ENCODE results near the gene ITGAL. TPM values are rescaled to one million over a fixed set of nuclear protein-coding genes. Genes with fewer than 3 reads are reported as not detected.

The ITGAL gene
- total RNA-seq, 1 donor from 2014 or later: not detected

DNA sequence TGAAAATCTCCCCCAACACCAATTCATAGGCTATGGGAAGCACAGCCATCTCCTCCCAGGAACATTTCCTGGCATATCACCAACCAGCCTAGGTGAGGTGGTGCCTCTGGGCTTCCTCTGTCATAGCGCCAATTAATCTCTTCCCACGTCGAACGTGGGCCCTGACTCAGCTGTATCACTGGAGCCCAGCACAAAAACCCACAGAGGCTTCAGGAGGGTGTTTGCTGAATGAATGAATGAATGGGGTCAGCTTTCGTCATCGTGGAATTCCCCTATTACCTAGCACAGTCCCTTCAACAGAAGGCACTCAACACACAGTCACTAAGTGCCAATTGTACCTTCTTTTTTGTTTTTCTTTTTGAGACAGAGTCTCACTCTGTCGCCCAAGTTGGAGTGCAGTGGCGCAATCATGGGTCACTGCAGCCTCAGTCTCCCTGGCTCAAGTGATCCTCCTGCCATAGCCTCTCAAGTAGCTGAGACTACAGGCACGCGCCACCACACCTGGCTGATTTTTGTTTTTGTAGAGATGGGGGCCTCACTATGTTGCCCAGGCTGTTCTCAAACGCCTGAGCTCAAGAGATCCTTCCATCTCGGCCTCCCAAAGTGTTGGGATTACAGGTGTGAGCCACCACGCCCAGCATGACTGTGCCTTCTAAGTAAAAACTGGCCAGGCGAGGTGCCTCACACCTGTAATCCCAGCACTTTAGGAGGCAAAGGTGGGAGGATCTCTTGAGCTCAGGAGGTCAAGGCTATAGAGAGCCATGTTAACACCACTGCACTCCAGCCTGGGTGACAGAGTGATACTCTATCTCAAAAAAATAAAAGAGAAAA lies 94.8 kb downstream of the ITGAL start:
- DNase-seq (ENCODE audit: low read depth): peak; percentile 69

DNA sequence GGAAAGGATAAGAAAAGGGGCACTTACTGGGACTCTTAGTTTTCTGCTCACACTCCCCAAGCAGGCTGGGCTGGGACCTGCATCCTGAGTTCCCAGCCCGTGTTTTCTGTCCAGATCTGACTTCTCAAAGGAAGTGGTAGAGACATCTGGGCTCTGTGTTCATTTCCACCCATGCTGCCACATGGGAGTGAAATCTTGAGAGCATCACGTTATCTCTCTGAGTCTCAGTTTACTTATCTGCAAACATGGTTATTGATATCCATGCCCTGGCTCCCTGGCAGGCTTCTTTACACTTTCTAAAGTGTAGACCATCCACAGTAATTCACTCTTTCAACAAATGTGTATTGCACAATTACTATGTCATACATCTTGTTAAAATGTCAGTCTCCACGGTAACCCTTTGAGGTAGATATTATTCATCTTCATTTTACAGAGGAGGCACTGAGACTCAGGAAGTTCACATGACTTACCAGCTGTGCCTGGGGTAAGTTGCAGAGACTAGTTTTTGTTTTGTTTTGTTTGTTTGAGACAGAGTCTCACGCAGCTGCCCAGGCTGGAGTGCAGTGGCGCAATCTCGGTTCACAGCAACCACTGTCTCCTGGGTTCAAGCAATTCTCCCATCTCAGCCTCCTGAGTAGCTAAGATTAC lies 95.6 kb downstream of the ITGAL start:
- peak; percentile 82 for DNase-seq (ENCODE audit: low read depth)

DNA sequence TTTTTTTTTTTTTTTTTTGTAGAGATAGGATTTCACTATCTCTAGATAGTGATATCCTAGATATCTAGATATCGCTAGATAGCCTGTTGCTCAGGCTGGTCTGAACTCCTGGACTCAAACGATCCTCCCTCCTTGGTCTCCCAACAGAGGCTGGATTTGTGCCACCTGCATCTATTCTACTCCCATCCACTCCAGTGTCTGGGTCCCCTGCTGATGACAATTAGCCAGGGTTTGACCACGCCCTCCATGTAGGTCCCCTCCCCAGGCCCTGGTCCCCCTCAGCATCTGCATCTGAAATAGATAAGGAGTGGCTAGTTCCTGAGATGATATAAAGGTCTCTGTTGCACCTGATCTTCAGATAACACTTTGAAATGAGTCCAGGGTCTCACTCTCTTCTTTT lies 96.7 kb downstream of the ITGAL start:
- DNase-seq (ENCODE audit: low read depth): no peak

DNA sequence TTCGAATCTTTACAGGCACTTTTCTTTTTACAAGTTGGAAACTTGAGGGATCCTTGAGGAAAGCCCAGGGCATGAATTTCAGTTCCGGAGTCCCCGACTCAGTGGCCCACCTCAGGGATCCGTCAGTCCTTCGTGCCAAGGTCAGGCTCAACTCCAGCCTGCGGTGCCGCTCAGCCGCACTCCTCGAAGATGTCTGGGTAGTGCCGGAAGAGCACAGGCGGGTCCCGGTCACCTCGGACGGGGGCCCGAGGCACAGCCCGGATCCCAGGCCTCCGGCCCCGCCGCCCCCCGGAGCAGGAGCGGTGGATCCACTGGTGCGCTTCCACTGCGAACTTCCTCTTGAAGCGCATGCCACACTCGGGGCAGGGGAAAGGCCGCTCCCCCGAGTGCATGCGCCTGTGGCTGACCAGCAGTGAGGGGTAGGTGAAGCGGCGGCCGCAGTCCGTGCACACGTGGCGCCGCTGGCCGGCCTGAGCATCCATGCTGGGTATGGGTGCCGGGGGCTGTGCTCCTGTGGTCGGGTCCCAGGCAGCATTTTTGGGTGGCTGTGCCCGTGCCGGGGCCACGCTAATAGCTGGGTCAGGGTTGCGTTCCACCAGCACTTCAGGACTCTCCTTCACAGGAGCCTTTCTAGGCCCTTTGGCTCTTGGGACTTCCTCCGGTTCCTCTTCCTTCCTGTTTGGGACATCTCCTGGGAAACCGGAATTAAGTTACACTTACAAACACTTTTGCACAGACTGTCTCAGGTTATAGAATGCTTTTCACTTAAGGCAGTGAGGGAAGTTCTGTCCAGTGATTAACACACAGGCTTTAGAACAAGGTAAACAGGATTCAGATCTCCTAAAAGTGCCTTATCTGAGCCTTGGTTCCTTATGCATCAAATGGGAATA lies 97.4 kb downstream of the ITGAL start:
- no peak for DNase-seq (ENCODE audit: low read depth)

DNA sequence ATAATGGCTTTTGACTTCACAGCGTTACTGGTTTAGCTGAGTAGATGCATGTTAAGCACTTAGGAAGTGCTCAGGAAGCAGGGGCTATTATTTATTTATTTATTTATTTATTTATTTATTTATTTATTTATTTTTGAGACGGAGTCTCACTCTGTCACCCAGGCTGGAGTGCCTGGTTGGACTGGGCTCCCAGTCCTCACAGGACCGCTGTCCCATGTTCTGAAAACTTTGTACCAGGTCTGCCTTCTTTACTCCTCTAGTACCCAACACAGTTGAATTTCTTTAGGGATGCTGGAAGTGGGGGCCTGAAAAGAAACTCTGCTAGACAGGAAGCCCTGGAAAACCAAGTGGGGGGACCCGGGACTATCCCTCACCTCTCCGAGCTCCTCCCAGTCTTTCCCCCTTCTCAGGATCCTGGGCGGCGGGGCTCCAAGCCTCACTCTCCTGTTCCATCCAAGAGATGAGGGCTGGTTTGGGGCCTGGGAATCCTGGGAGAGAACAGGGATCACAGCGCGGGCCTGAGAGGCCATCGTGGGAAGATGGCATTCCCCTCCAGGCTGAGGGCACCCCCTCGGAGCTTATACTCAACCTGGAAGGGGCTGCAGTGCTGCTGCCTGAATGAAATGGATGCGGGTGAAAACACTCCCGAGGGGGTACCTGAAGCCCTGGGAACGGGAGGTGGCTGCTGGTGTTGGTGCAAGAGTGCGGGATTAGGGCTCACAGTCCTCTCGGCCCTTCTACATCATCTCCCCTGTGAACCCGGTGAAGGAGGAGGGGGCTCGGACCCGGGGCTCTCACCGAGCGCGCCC lies 98.3 kb downstream of the ITGAL start:
- DNase-seq (ENCODE audit: low read depth): peak; percentile 30

DNA sequence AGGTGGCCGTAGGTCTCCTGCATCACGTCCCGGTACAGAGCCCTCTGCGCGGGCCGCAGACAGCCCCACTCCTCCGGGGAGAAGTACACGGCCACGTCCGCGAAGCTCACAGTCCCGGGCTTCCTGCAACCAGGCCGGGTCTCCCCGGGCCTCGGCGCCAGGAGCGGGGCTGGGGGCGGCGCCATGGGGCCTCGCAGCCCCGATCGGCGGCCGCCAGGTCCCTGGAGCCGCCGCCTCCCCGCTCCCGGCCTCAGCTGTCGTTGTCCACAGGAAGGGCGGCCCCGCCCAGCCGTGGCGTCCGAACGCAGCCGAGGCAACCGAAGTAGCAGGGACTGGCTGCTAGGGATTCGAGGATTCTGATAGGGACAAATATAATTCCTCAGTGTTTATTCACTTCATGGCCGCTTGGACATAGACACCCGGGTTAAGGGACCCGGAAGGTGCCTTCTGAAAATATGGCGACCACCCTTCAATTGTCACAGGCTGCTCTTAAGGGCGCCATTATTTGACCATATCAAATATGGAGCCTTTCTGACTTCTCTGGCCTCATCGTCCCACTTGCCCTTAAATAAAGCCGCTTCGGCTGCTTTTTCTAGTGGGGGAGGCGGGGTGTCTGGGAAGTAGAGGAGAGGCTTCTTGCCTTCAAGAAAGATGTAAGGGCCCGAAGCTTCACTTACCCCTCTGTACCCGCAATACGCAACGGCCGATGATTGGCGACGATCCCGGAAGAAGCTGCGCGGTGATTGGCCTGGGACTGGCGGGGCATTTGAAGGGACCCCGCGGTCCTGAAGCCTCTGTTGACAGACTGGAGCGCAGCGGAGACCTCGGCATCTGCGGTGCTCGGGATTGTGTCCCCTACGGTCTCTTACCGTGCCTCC lies 99.1 kb downstream of the ITGAL start, which contains the start of gene ZNF688:
ZNF688 (minus strand) TSS at position 270 of the 878 bp plus-strand sequence; CDS start at position 185, 85 bp downstream.
- peak; percentile 98 for DNase-seq (ENCODE audit: low read depth)

Other genes with a start within 250 kb of the ITGAL start
- gene NPIPB13, start 224.3 kb upstream of the ITGAL start, total RNA-seq: 0.52 and 1.4 TPM in 2 replicates
- 36.0 and 40.6 TPM in 2 replicates for gene CD2BP2, start 117.4 kb upstream of the ITGAL start, total RNA-seq
- gene TBC1D10B, start 102.2 kb upstream of the ITGAL start, total RNA-seq: 26.9 and 46.8 TPM in 2 replicates
- gene MYL11, start 97.9 kb upstream of the ITGAL start, total RNA-seq: not detected in 2 replicates
- 0.25 TPM in 1 of 2 replicates, not detected in the other for gene SEPTIN1, start 90.2 kb upstream of the ITGAL start, total RNA-seq
- 12.7 and 13.8 TPM in 2 replicates for gene ZNF48, start 77.3 kb upstream of the ITGAL start, total RNA-seq
- 9.0 and 10.1 TPM in 2 replicates for gene ZNF771, start 65.1 kb upstream of the ITGAL start, total RNA-seq
- gene DCTPP1, start 42.7 kb upstream of the ITGAL start, total RNA-seq: 24.5 and 49.8 TPM in 2 replicates
- gene SEPHS2, start 26.9 kb upstream of the ITGAL start, total RNA-seq: 9.2 and 19.0 TPM in 2 replicates
- gene ZNF768, start 53.8 kb downstream of the ITGAL start, total RNA-seq: 22.4 and 24.0 TPM in 2 replicates
- 7.5 and 11.7 TPM in 2 replicates for gene ZNF747, start 62.1 kb downstream of the ITGAL start, total RNA-seq
- gene ZNF764, start 85.6 kb downstream of the ITGAL start, total RNA-seq: 2.6 and 6.9 TPM in 2 replicates
- gene ZNF688, start 99.0 kb downstream of the ITGAL start, total RNA-seq: 5.3 and 7.1 TPM in 2 replicates
- 3.5 and 9.1 TPM in 2 replicates for gene ZNF785, start 113.0 kb downstream of the ITGAL start, total RNA-seq
- 4.0 and 4.5 TPM in 2 replicates for gene ZNF689, start 137.6 kb downstream of the ITGAL start, total RNA-seq
- gene PRR14, start 178.2 kb downstream of the ITGAL start, total RNA-seq: 6.3 and 10.0 TPM in 2 replicates
- 7.5 and 20.6 TPM in 2 replicates for gene FBRS, start 185.7 kb downstream of the ITGAL start, total RNA-seq
- 14.4 and 74.0 TPM in 2 replicates for gene SRCAP, start 226.4 kb downstream of the ITGAL start, total RNA-seq

Measured in renal cortical epithelial cell (primary cell).